Gastrocnemius medialis (tissue), 4 donors: ENCODE data around the gene APH1B. TPM values are rescaled to one million over a fixed set of nuclear protein-coding genes. Genes with fewer than 3 reads are reported as not detected.

Source experiments
- ATAC-seq, 2 donors: fragments of 150-250 bp; one replicate each; pipeline ENCODE4 v1.9.1; 2016
- DNase-seq, 2 donors: peaks; one replicate each; pipeline ENCODE4 v3.0.0-alpha.2; 2019
- H3K27ac ChIP-seq, 4 donors: fragments of 200-600 bp; sonication (generic); 1 replicate in 1 of 4; 2 replicates in 3 of 4; pipeline ENCODE4 v1.5.1; 2016 to 2018; ENCODE audit warnings: mild to moderate bottlenecking in 2 of 4, moderate library complexity in 1 of 4
- H3K27me3 ChIP-seq, 3 donors: fragments of 200-600 bp; sonication (generic) in 2 of 3; 1 replicate in 1 of 3; 2 replicates in 2 of 3; pipeline versions ENCODE4 v1.5.1 to v1.6.0; 2016 to 2019; ENCODE audit warnings: mild to moderate bottlenecking in 1 of 3, moderate library complexity in 1 of 3
- H3K36me3 ChIP-seq, 2 donors: fragments of 200-600 bp; sonication (generic) in 1 of 2; one replicate each; pipeline ENCODE4 v1.5.1; 2017 to 2018
- H3K4me1 ChIP-seq, 2 donors: fragments of 200-600 bp; sonication (generic) in 1 of 2; one replicate each; pipeline ENCODE4 v1.5.1; 2016 to 2017; ENCODE audit warnings: mild to moderate bottlenecking in 2 of 2
- H3K4me3 ChIP-seq, 4 donors: fragments of 200-600 bp; sonication (generic) in 3 of 4; 1 replicate in 1 of 4; 2 replicates in 3 of 4; pipeline ENCODE4 v1.5.1; 2016 to 2019; ENCODE audit warnings: mild to moderate bottlenecking in 2 of 4
- H3K9me3 ChIP-seq, 3 donors: fragments of 200-600 bp; sonication (generic) in 2 of 3; 1 replicate in 1 of 3; 2 replicates in 2 of 3; pipeline ENCODE4 v1.5.1; 2016 to 2019
- CTCF ChIP-seq, 5 experiments: fragments of 450-650 bp in 3 of 5; fragments of 200-600 bp in 2 of 5; sonication (generic) in 2 of 5; IDR thresholded peaks in 4 of 5; conservative IDR thresholded peaks in 1 of 5; 1 replicate in 4 of 5; 2 replicates in 1 of 5; pipeline ENCODE4 v1.5.1; 2016 to 2019; ENCODE audit warnings: antibody characterized with exemption in 5 of 5, mild to moderate bottlenecking in 3 of 5, moderate library complexity in 3 of 5
- POLR2A ChIP-seq, 2 donors: fragments of 450-650 bp; IDR thresholded peaks; one replicate each; pipeline ENCODE4 v1.6.1; 2017; ENCODE audit warnings: antibody characterized with exemption in 2 of 2, mild to moderate bottlenecking in 2 of 2, moderate library complexity in 2 of 2
- in situ Hi-C, 4 donors: fragments of 200-750 bp; cut with MboI; loops; one replicate each; pipeline versions ENCODE4 v1.15.0 to v1.8.0; 2017; ENCODE audit warnings: low sequenced_read_pairs in 4 of 4
- intact Hi-C: fragments of 100-400 bp; cut with DNase I; formaldehyde crosslinking; loops from one replicate; pipeline ENCODE4 v1.15.1; 2023; ENCODE audit warnings: low total_unique reads
- total RNA-seq, 4 donors: library from RNA; depleted of rRNA; stranded (reverse); fragments of >200 nt; gene quantifications; one replicate each; pipeline versions ENCODE4 v1.1.0 to v1.2.3, GENCODE V29; 2016

The APH1B gene
- total RNA-seq, 4 donors from 2014 or later, result 2.4 to 5.6 (median 2.9) TPM

- TF ChIP-seq CTCF (IDR thresholded peaks at IDR 0.05 in 4 of 5, conservative IDR thresholded peaks at IDR 0.05 in 1 of 5) (no peak), POLR2A (IDR thresholded peaks at IDR 0.05) (no peak)
- in situ Hi-C loops (no loop called here), intact Hi-C loops (no loop called here)
- DNase-seq, result no peak
- no peak overlapping the region for H3K4me3 ChIP-seq
- H3K9me3 ChIP-seq, result no peaks in the 10 kb centered on the region
- H3K36me3 ChIP-seq, result no peaks in the 10 kb centered on the region
- H3K27me3 ChIP-seq, result no peaks in the 10 kb centered on the region
- ATAC-seq, result no peak
- H3K27ac ChIP-seq, result no peak overlapping the region
- H3K4me1 ChIP-seq, result peaks cover 0 to 11% of the 10 kb centered on the region in 2 donors
These were observed 25.1 kb upstream of the APH1B start for GRCh38 chr15:63252292-63252691.

GRCh38 chr15:63254991-63255390, 22.4 kb upstream of the APH1B start:
- ATAC-seq, result no peak
- in situ Hi-C loops, result no loop called here
- DNase-seq, result no peak
- H3K27me3 ChIP-seq, result no peaks in the 10 kb centered on the region
- no peak overlapping the region for H3K4me3 ChIP-seq
- intact Hi-C loops, result no loop called here
- no peak overlapping the region for H3K27ac ChIP-seq
- no peaks in the 10 kb centered on the region for H3K9me3 ChIP-seq
- peaks cover 0 to 5% of the 10 kb centered on the region in 2 donors for H3K4me1 ChIP-seq
- peaks cover 0 to 7% of the 10 kb centered on the region in 2 donors for H3K36me3 ChIP-seq
- TF ChIP-seq CTCF (IDR thresholded peaks at IDR 0.05 in 4 of 5, conservative IDR thresholded peaks at IDR 0.05 in 1 of 5) (no peak), POLR2A (IDR thresholded peaks at IDR 0.05) (no peak)

GRCh38 chr15:63255489-63255990, 21.9 kb upstream of the APH1B start:
- Histone ChIP-seq H3K4me1 (peaks cover 0 to 5% of the 10 kb centered on the region in 2 donors), H3K4me3 (no peak overlapping the region), H3K27me3 (no peaks in the 10 kb centered on the region), H3K36me3 (peaks cover 0 to 13% of the 10 kb centered on the region in 2 donors), H3K9me3 (no peaks in the 10 kb centered on the region), H3K27ac (no peak overlapping the region)
- TF ChIP-seq CTCF (IDR thresholded peaks at IDR 0.05 in 4 of 5, conservative IDR thresholded peaks at IDR 0.05 in 1 of 5) (no peak), POLR2A (IDR thresholded peaks at IDR 0.05) (no peak)
- in situ Hi-C loops, result no loop called here
- no peak for ATAC-seq
- no peak for DNase-seq
- intact Hi-C loops, result no loop called here

- TF ChIP-seq CTCF (IDR thresholded peaks at IDR 0.05 in 4 of 5, conservative IDR thresholded peaks at IDR 0.05 in 1 of 5), result no peak
- no peak for TF ChIP-seq POLR2A (IDR thresholded peaks at IDR 0.05)
- intact Hi-C loops (no loop called here), in situ Hi-C loops (no loop called here)
- Histone ChIP-seq H3K9me3 (no peaks in the 10 kb centered on the region), H3K27ac (no peak overlapping the region), H3K4me3 (no peak overlapping the region), H3K4me1 (peaks cover 0 to 5% of the 10 kb centered on the region in 2 donors), H3K27me3 (no peaks in the 10 kb centered on the region), H3K36me3 (peaks cover 0 to 13% of the 10 kb centered on the region in 2 donors)
- no peak for ATAC-seq
- DNase-seq, result no peak
These were observed 20.8 kb upstream of the APH1B start for GRCh38 chr15:63256433-63257274.
